Stimulated activated naive CD8-positive, alpha-beta T cell treated with anti-CD3 and anti-CD28 coated beads, Interleukin-15, Interleukin-2, amounts not matched to agents 100 ng/mL and 50 ng/mL, for 24 hours (primary cell): ENCODE measurements around the gene SEC22C.
"Not testable (repeated sequence)": the region's sequence is repeated elsewhere in the genome, so short reads cannot be mapped to it uniquely, and the experiment has no call there.

Experiments
- H3K27ac Mint-ChIP-seq: one replicate; pipeline ENCODE4 v1.8.0; 2021; ENCODE audit warnings: mild to moderate bottlenecking, mixed read lengths
- H3K27me3 Mint-ChIP-seq: one replicate; pipeline ENCODE4 v1.8.0; 2021; ENCODE audit warnings: mixed read lengths
- H3K36me3 Mint-ChIP-seq: one replicate; pipeline ENCODE4 v1.8.0; 2021; ENCODE audit warnings: low read depth, mixed read lengths
- H3K4me1 Mint-ChIP-seq: one replicate; pipeline ENCODE4 v1.8.0; 2021; ENCODE audit warnings: low read depth, mixed read lengths
- H3K4me3 Mint-ChIP-seq: one replicate; pipeline ENCODE4 v1.8.0; 2021; ENCODE audit warnings: mild to moderate bottlenecking, mixed read lengths
- H3K9me3 Mint-ChIP-seq: one replicate; pipeline ENCODE4 v1.8.0; 2021; ENCODE audit warnings: mixed read lengths

SEC22C gene

GRCh38 chr3:42593635-42594034 is 11.9 kb upstream of the SEC22C start:
- Mint-ChIP-seq H3K4me1 (peaks cover 46% of the 10 kb centered on the region), H3K27me3 (no peaks in the 10 kb centered on the region), H3K36me3 (peaks cover 58% of the 10 kb centered on the region), H3K4me3 (no peak overlapping the region), H3K27ac (no peak overlapping the region), H3K9me3 (no peaks in the 10 kb centered on the region)

GRCh38 chr3:42591811-42592210 is 10.0 kb upstream of the SEC22C start:
- Mint-ChIP-seq H3K9me3 (no peaks in the 10 kb centered on the region), H3K27me3 (no peaks in the 10 kb centered on the region), H3K27ac (peak overlapping the region; percentile 93), H3K4me3 (peak overlapping the region; percentile 89), H3K36me3 (peaks cover 47% of the 10 kb centered on the region), H3K4me1 (peaks cover 42% of the 10 kb centered on the region)

GRCh38 chr3:42590989-42591756 is 9.4 kb upstream of the SEC22C start:
- Mint-ChIP-seq H3K27ac (peak overlapping the region; percentile 93), H3K36me3 (peaks cover 41% of the 10 kb centered on the region), H3K4me1 (peaks cover 47% of the 10 kb centered on the region), H3K27me3 (no peaks in the 10 kb centered on the region), H3K9me3 (no peaks in the 10 kb centered on the region), H3K4me3 (peak overlapping the region; percentile 89)

DNA sequence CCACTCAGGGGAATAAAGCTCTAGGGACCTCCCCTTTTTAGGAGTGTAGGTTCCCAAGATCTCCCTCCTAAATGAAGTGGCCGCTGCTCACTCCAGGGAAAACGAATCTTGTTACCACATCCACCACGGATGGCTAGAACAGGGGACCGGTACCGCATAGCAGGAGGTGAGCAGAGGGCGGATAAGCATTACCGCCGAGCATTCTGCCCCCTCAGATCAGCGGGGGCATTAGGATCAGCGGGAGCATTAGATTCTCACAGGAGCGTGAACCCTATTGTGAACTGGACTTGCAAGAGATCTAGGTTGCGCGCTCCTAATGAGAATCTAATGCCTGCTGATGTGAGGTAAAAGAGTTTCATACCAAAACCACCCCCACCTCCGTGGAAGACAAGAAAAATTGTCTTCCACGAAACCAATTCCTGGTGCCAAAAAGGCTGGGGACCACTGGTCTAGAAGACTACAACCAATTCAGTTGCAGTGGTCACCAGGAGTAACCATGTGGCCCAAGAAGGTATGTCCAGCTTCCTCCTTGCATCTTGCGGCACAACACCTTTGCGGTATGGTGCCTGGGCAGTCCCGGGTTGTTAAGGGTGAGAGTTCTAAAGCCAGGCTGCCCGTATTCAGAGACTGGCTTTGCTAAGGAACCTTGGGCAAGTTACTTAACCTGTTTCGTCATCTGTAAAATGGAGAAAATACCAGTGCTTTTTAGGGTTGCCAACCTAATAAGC is 7.8 kb upstream of the SEC22C start:
- no peak overlapping the region for H3K27ac Mint-ChIP-seq
- H3K36me3 Mint-ChIP-seq = peaks cover 29% of the 10 kb centered on the region
- H3K9me3 Mint-ChIP-seq = no peaks in the 10 kb centered on the region
- H3K4me1 Mint-ChIP-seq = peaks cover 51% of the 10 kb centered on the region
- H3K27me3 Mint-ChIP-seq = no peaks in the 10 kb centered on the region
- H3K4me3 Mint-ChIP-seq = peak overlapping the region; percentile 89

DNA sequence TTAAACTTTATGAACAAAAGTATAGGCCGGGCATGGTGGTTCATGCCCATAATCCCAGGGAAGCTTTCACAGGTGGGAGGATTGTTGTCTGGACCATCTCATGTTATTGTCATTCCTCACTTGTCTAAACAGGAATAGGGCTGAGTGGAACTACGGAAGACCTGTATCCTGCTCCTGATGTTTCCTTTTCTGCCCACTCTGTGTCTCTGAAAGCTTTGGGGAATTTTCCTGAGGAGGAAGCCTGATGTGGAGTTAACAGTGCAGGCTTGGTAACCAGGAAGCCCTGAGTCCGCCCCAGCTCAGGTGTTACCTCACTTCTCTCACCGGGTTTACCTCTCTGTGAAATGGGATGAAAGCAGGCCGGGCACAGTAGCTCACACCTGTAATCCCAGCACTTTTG is 6.9 kb upstream of the SEC22C start:
- no peak overlapping the region for H3K27ac Mint-ChIP-seq
- no peaks in the 10 kb centered on the region for H3K27me3 Mint-ChIP-seq
- H3K9me3 Mint-ChIP-seq = no peaks in the 10 kb centered on the region
- no peak overlapping the region for H3K4me3 Mint-ChIP-seq
- H3K36me3 Mint-ChIP-seq = peaks cover 20% of the 10 kb centered on the region
- H3K4me1 Mint-ChIP-seq = peaks cover 43% of the 10 kb centered on the region

GRCh38 chr3:42582474-42583070 is 805 bp upstream of the SEC22C start:
- H3K9me3 Mint-ChIP-seq = no peaks in the 10 kb centered on the region
- H3K4me1 Mint-ChIP-seq = peaks cover 44% of the 10 kb centered on the region
- peak overlapping the region; percentile 81 for H3K27ac Mint-ChIP-seq
- H3K4me3 Mint-ChIP-seq = peak overlapping the region; percentile 84
- peaks cover 6% of the 10 kb centered on the region for H3K36me3 Mint-ChIP-seq
- no peaks in the 10 kb centered on the region for H3K27me3 Mint-ChIP-seq

DNA sequence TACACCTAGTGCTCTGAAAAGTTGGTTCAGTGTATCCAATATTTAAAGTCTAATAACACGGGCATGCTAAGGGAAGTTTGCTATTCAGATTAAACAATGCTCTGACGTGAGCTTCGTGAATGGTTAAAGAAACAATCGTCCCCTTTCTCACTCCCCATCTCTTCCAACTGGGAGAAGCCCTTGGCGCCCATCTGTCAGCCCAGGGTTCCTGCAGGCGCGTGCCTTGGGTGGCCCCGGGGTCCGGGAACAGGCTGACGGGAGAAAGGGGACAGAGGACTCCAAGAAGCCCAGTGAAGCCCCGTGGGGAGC is 413 bp downstream of the SEC22C start:
- Mint-ChIP-seq H3K27me3 (no peaks in the 10 kb centered on the region), H3K36me3 (peaks cover 16% of the 10 kb centered on the region), H3K9me3 (no peaks in the 10 kb centered on the region), H3K4me3 (peak overlapping the region; percentile 84), H3K27ac (peak overlapping the region; percentile 76), H3K4me1 (peaks cover 46% of the 10 kb centered on the region)

GRCh38 chr3:42579346-42579745 is 2.4 kb downstream of the SEC22C start:
- Mint-ChIP-seq H3K36me3 (peaks cover 29% of the 10 kb centered on the region), H3K4me1 (peaks cover 41% of the 10 kb centered on the region)
- not testable (repeated sequence) for H3K4me3 Mint-ChIP-seq, H3K9me3 Mint-ChIP-seq, H3K27me3 Mint-ChIP-seq, H3K27ac Mint-ChIP-seq

- Mint-ChIP-seq H3K9me3 (peaks cover 13% of the 10 kb centered on the region), H3K27me3 (no peaks in the 10 kb centered on the region), H3K27ac (no peak overlapping the region), H3K4me3 (no peak overlapping the region), H3K36me3 (peaks cover 40% of the 10 kb centered on the region), H3K4me1 (peaks cover 37% of the 10 kb centered on the region)
These were observed 3.7 kb downstream of the SEC22C start for GRCh38 chr3:42578054-42578453.

- H3K4me1 Mint-ChIP-seq = peaks cover 16% of the 10 kb centered on the region
- no peak overlapping the region for H3K27ac Mint-ChIP-seq
- peaks cover 13% of the 10 kb centered on the region for H3K9me3 Mint-ChIP-seq
- H3K4me3 Mint-ChIP-seq = no peak overlapping the region
- H3K36me3 Mint-ChIP-seq = peaks cover 52% of the 10 kb centered on the region
- no peaks in the 10 kb centered on the region for H3K27me3 Mint-ChIP-seq
These were observed 6.5 kb downstream of the SEC22C start for GRCh38 chr3:42575137-42575741.

GRCh38 chr3:42572278-42572677 is 9.5 kb downstream of the SEC22C start:
- no peak overlapping the region for H3K4me3 Mint-ChIP-seq
- H3K36me3 Mint-ChIP-seq = peaks cover 65% of the 10 kb centered on the region
- peaks cover 3% of the 10 kb centered on the region for H3K4me1 Mint-ChIP-seq
- H3K27ac Mint-ChIP-seq = no peak overlapping the region
- peaks cover 13% of the 10 kb centered on the region for H3K9me3 Mint-ChIP-seq
- no peaks in the 10 kb centered on the region for H3K27me3 Mint-ChIP-seq

GRCh38 chr3:42569593-42570142 is 12.1 kb downstream of the SEC22C start:
- H3K4me1 Mint-ChIP-seq = no peaks in the 10 kb centered on the region
- H3K27me3 Mint-ChIP-seq = no peaks in the 10 kb centered on the region
- H3K36me3 Mint-ChIP-seq = peaks cover 66% of the 10 kb centered on the region
- H3K27ac Mint-ChIP-seq = no peak overlapping the region
- no peak overlapping the region for H3K4me3 Mint-ChIP-seq
- peaks cover 5% of the 10 kb centered on the region for H3K9me3 Mint-ChIP-seq

GRCh38 chr3:42562047-42562907 is 19.5 kb downstream of the SEC22C start:
- peaks cover 4% of the 10 kb centered on the region for H3K4me1 Mint-ChIP-seq
- peaks cover 68% of the 10 kb centered on the region for H3K36me3 Mint-ChIP-seq

GRCh38 chr3:42557854-42558253 is 23.9 kb downstream of the SEC22C start:
- H3K9me3 Mint-ChIP-seq = no peaks in the 10 kb centered on the region
- H3K4me1 Mint-ChIP-seq = peaks cover 22% of the 10 kb centered on the region
- H3K27me3 Mint-ChIP-seq = no peaks in the 10 kb centered on the region
- H3K36me3 Mint-ChIP-seq = peaks cover 72% of the 10 kb centered on the region
- H3K27ac Mint-ChIP-seq = no peak overlapping the region
- no peak overlapping the region for H3K4me3 Mint-ChIP-seq

More at GRCh38 chr3:42562047-42562907, 19.5 kb downstream of the SEC22C start:
- H3K27me3 Mint-ChIP-seq = no peaks in the 10 kb centered on the region
- peak overlapping the region; percentile 78 for H3K27ac Mint-ChIP-seq
- H3K4me3 Mint-ChIP-seq = no peak overlapping the region
- H3K9me3 Mint-ChIP-seq = no peaks in the 10 kb centered on the region
